Fibroblast of skin of right biceps (primary cell): ENCODE data around the gene ITGAD.

Experiments used
- DNase-seq: peaks from one replicate; pipeline ENCODE4 v3.0.0-alpha.2; 2013

Gene ITGAD

GRCh38 chr16:31461921-31462804 is 69.0 kb downstream of the ITGAD start:
- DNase-seq: no peak

GRCh38 chr16:31464348-31464769 is 71.2 kb downstream of the ITGAD start:
- no peak for DNase-seq

DNA sequence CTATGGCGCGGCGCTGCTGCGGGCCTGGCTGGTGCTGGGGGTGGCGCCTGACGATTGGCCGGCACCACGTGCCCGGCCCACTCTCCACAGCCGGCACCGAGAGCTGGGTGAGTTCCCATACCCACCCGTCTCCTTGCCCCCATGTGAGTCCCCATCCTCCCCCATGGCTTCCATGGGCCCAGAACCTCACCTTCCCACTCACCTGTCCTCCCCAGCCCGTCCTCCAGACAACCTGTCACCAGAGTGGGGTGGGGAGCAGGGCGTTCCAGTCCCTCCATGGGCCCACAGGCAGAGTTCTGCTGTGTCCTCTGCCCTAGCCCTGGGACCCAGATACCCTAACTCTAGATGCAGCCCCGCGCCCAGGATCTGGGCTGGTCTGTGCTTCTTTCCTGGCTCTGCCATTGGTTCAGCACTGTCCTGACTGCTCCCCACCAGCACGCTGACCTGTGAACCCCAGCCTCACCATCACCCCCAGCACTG is 71.7 kb downstream of the ITGAD start:
- no peak for DNase-seq

- DNase-seq: no peak
These were observed 72.7 kb downstream of the ITGAD start for GRCh38 chr16:31465788-31466370.

DNA sequence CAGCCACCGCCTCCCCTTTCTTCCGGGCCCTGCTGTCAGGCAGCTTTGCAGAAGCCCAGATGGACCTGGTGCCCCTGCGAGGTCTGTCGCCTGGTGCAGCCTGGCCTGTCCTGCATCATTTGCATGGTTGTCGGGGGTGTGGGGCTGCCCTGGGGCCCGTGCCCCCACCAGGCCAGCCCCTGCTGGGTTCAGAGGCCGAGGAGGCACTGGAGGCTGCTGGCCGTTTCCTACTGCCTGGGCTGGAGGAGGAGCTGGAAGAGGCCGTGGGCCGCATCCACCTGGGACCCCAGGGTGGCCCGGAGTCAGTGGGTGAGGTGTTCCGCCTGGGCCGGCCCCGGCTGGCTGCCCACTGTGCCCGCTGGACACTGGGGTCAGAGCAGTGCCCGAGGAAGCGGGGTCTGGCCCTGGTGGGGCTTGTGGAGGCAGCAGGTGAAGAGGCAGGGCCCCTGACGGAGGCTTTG is 73.3 kb downstream of the ITGAD start:
- no peak for DNase-seq

DNA sequence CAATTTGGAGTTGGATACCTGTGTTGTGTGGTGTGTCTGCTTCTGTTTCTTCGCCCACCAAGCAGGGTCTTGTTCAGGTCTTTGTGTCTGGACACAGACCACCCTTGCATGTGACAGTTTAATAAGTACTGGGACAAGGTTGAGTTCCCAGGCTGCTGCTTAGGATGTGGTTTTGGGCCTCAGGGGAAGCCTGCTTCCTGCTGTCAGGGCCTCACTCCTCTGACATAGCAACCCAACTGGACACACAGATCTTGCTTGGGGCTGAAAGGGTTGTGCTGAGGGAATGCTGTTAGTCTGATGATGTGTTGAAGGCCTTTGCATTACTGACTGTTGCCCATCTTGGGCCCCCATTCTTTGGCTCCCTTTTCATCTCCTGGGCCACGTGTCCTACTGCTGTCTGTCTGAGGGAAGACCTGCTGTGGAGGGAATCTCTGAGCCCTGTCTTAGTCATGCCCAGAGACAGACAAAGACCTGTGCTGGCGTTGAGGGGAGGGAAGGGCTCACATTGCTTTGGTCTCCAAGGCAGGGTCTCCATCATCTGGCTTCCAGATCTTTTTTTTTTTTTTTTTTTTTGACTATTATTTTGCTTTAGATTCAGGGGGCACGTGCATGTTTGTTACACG is 74.1 kb downstream of the ITGAD start:
- DNase-seq: peak; percentile 34

DNA sequence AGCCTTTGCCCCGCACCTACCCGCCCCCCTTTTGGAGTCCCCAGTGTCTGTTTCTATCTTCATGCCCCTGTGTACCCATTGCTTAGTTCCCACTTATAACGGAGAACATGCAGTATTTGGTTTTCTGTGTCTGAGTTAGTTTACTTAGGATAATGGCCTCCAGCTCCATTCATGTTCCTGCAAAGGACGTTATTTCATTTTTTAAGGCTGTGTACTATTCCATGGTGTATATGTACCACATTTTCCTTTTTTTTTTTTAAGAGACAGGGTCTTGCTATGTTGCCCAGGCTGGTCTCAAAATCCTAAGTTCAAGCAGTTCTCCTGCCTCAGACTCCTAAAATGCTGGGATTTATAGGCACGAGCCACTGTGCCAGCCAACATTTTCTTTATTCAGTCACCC is 74.7 kb downstream of the ITGAD start:
- no peak for DNase-seq

DNA sequence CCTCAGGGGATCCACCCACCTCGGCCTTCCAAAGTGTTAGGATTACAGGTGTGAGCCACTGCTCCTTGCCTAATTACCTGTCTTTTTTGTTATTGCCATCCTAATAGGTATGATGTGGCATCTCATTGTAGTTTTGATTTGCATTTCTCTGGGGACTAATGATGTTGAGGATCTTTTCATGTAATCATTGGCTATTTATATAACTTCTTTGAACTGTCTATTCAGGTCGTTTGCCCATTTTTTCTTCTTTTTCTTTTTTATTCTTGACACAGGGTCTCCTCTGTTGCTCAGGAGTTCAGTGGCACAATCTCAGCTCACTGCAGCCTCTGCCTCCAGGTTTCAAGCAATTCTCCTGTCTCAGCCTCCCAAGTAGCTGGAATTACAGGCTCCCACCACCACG is 77.5 kb downstream of the ITGAD start:
- no peak for DNase-seq

GRCh38 chr16:31471241-31471874 is 78.2 kb downstream of the ITGAD start:
- DNase-seq: no peak

- peak; percentile 92 for DNase-seq
These were observed 79.0 kb downstream of the ITGAD start, which contains the start of gene TGFB1I1 for GRCh38 chr16:31471875-31472708. Gene TGFB1I1 (plus strand): TSS chr16:31472152. CDS start chr16:31472189, 37 bp downstream.

GRCh38 chr16:31472709-31473203 is 79.6 kb downstream of the ITGAD start:
- DNase-seq: peak; percentile 96

- no peak for DNase-seq
These were observed 80.3 kb downstream of the ITGAD start for GRCh38 chr16:31473264-31473984.

DNA sequence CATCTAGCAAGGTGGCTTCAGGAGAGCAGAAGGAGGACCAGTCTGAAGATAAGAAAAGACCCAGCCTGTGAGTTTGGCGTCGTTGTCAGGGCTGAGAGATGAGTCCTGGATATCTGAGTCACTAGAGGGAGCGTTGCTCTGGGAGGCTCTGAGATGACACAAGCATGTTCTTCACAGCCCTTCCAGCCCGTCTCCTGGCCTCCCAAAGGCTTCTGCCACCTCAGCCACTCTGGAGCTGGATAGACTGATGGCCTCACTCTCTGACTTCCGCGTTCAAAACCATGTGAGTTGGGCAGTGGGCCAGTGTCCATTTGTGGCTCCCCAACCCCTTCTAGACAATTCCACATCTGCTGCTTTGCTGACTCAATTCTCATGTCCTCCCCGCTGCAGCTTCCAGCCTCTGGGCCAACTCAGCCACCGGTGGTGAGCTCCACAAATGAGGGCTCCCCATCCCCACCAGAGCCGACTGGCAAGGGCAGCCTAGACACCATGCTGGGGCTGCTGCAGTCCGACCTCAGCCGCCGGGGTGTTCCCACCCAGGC is 81.1 kb downstream of the ITGAD start:
- peak; percentile 83 for DNase-seq

- DNase-seq: no peak
These were observed 81.9 kb downstream of the ITGAD start for GRCh38 chr16:31474773-31475738.

DNA sequence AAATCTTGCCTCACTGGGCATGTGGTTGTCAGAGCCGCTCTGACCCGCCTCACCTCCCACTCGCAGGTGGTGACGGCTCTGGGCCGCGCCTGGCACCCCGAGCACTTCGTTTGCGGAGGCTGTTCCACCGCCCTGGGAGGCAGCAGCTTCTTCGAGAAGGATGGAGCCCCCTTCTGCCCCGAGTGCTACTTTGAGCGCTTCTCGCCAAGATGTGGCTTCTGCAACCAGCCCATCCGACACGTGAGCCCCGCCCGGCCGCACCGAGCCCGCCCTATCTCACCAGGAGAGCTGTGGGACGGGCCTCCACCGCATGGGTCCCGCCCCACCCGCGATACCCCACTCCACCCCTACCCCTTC is 82.8 kb downstream of the ITGAD start:
- no peak for DNase-seq
